ENCODE measurements around the gene ABCB11. TPM values are rescaled to one million over a fixed set of nuclear protein-coding genes. Genes with fewer than 3 reads are reported as not detected.

Gene ABCB11
- under 1 TPM in 3 of 7 donors, not detected in 4; under 0.01 to 0.05 (median 0.03) TPM for total RNA-seq
- polyA plus RNA-seq: under 1 TPM; 0.02 to 0.18 TPM
- long read RNA-seq, donor 1: 0 reads
- long read RNA-seq, donor 2: 0 reads
- long read RNA-seq, donor 3: 0 reads

DNA sequence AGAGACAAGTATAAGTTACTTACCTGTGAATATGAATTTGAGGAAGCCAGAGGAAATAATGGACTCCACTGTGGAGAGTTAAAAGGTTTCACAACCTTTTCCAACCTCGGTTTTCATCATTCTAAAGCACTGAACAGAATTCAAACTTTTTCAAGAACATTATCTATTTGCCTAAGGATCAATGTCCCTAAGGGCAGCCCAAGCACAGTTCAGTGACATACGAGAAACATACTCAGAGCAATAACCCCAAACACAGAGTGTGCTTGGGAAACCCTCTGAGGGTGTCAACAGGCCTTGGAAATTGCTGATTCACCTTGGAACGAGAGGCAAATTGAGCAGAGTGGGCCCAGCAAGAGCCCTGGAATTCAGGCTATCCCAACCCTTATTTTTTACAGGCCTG, at the start of gene ABCB11:
Gene ABCB11 (minus strand): TSS at position 123 of the 400 bp plus-strand sequence. CDS start 13,199 bp downstream, outside the sequence.
- Histone ChIP-seq H3K9me3 (no peaks in the 10 kb centered on the region), H3K4me3 (no peak within 1 kb of the TSS), H3K27me3 (no peaks in the 10 kb centered on the region), H3K4me1 (ENCODE audit: insufficient read depth) (no peaks in the 10 kb centered on the region), H3K27ac (no peak within 1 kb of the TSS), H3K36me3 (no peaks in the 10 kb centered on the region)
- DNase-seq: no peak
- no peak for TF ChIP-seq EP300 (IDR thresholded peaks at IDR 0.05)
- TF ChIP-seq, protein P1, sequence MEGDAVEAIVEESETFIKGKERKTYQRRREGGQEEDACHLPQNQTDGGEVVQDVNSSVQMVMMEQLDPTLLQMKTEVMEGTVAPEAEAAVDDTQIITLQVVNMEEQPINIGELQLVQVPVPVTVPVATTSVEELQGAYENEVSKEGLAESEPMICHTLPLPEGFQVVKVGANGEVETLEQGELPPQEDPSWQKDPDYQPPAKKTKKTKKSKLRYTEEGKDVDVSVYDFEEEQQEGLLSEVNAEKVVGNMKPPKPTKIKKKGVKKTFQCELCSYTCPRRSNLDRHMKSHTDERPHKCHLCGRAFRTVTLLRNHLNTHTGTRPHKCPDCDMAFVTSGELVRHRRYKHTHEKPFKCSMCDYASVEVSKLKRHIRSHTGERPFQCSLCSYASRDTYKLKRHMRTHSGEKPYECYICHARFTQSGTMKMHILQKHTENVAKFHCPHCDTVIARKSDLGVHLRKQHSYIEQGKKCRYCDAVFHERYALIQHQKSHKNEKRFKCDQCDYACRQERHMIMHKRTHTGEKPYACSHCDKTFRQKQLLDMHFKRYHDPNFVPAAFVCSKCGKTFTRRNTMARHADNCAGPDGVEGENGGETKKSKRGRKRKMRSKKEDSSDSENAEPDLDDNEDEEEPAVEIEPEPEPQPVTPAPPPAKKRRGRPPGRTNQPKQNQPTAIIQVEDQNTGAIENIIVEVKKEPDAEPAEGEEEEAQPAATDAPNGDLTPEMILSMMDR (IDR thresholded peaks at IDR 0.05): no peak
- TF ChIP-seq POLR2A (IDR thresholded peaks at IDR 0.05): no peak
- 66 to 70% (median 68%) methylated on average over 3 of the region's 3 CpGs for WGBS, 3 donors
- intact Hi-C loops (cut with DNase I): no loop called here

DNA sequence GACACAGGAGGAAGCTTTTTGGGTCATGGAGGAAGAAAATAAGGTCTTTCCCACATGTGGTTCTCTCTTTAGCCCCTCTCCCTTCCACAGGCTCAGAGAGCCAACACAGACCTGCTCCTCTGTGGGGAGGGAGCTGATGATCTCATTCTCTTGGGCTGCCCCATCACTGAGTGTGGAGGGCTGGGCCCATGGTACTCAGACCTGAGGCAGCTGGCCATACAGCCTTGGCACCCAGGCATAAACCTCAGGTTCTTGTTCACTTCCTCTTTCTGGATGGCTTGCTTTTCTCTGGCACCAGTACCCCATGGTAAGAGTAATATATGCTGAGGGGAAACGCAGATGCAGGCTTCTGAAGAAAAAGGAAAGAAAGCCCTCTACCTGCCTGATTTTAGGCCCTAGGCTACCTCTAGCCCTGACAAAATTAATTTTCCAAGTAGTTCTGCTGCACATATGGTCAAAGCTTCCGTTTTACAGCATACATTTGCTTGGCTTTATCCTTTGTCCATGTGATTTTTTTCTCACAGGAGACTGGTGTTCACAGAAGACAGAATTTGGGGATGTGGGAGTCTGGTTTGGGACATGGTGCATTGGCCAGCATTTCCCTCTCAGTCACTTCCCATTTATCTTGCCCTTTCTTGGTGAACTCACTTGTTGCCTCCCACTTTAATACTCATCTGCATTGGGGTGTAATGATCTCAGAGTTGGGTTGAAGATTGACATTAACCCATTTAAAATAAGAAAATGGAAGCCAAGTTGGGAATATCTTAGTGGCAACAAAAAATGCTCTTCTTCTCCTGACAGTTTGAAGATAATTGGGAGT, 49.3 kb upstream of the ABCB11 start:
- no peak for DNase-seq
- Histone ChIP-seq H3K4me3 (no peak overlapping the region), H3K9me3 (no peaks in the 10 kb centered on the region), H3K4me1 (ENCODE audit: insufficient read depth) (no peaks in the 10 kb centered on the region), H3K36me3 (no peaks in the 10 kb centered on the region), H3K27me3 (no peaks in the 10 kb centered on the region), H3K27ac (no peak overlapping the region)
- intact Hi-C loops (cut with DNase I): no loop called here
- TF ChIP-seq EP300 (IDR thresholded peaks at IDR 0.05) (no peak), POLR2A (IDR thresholded peaks at IDR 0.05) (no peak)
- TF ChIP-seq, protein P1 (IDR thresholded peaks at IDR 0.05): no peak
- WGBS, 3 donors: 76 to 86% (median 82%) methylated on average over 2 of the region's 2 CpGs

DNA sequence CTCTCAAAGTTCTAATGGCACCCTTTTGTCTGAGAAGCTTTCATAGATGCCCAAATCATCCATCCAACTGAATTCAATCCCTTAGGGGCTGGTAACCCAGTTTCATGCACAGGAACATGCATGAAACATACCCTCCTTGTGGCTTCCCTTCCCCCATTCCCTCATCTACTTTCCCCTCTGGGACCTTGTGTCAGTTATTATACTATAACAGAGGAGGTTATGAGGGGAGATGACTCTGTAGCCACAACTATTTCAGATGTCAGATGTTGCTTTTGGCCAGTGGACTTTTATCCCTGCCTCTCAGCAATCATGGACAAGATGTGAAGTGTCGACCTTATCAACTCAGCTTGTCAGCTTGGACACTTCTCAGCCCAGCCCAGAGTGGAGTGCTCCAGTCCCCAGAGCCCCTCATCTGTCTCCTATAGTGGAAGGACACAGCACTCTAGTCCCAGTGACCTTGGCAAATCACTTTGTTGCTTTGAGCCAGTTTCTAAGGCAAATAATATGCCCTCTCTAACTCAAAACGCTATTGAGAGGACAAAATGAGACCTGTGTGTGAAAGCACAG, 46.6 kb upstream of the ABCB11 start:
- DNase-seq: no peak
- 18 to 35% (median 25%) methylated on average over 2 of the region's 2 CpGs for WGBS, 3 donors
- Histone ChIP-seq H3K36me3 (no peaks in the 10 kb centered on the region), H3K4me1 (ENCODE audit: insufficient read depth) (no peaks in the 10 kb centered on the region), H3K4me3 (no peak overlapping the region), H3K9me3 (no peaks in the 10 kb centered on the region), H3K27ac (no peak overlapping the region), H3K27me3 (no peaks in the 10 kb centered on the region)
- intact Hi-C loops (cut with DNase I): no loop called here
- TF ChIP-seq EP300 (IDR thresholded peaks at IDR 0.05) (no peak), POLR2A (IDR thresholded peaks at IDR 0.05) (no peak)
- TF ChIP-seq, protein P1 (IDR thresholded peaks at IDR 0.05): no peak

DNA sequence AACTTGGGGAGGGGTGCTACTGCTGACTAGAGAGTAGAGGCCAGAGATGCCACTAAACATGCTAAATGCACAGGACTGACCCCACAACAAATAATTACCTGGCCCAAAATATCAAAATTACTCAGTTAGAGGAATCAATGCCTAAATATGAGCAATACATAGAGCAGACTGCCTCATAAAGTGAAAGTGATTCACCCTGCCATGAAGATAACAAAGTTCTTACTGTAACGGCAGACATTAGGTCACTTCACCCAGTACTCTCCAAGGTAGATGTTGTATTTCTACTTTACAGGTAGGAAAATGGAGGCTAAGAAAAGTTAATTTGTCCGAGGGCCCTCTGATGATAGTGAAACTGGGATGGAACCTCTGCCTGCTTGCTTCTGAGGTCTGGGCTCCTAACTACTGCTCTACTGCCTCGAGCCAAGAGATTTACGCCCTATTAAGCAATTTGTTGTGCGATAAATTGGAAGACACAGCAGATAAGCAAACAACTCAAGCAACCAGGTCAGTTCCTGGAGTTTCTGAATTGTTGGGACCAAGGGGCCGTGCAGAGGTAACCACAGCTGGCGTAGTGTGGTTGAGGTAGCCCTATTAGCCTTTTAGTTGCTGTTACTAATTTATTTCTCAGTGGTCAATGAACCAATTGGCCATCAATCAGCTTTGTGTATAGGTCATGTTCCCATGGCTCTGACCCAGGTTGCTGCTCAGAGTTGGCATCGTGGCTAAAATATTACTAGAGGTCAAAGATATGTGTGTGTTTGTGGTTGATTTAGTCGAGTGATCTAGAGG, 43.0 kb upstream of the ABCB11 start:
- no peak for TF ChIP-seq POLR2A (IDR thresholded peaks at IDR 0.05)
- no peak for TF ChIP-seq EP300 (IDR thresholded peaks at IDR 0.05)
- TF ChIP-seq, protein P1 (IDR thresholded peaks at IDR 0.05): no peak
- intact Hi-C loops (cut with DNase I): no loop called here

More for the DNA sequence above, 43.0 kb upstream of the ABCB11 start:
- 49 to 58% (median 53%) methylated on average over 9 of the region's 9 CpGs for WGBS, 3 donors
- no peak overlapping the region for H3K27ac ChIP-seq
- no peaks in the 10 kb centered on the region for H3K4me1 ChIP-seq (ENCODE audit: insufficient read depth)
- DNase-seq: no peak
- H3K9me3 ChIP-seq: no peaks in the 10 kb centered on the region
- H3K27me3 ChIP-seq: no peaks in the 10 kb centered on the region
- H3K4me3 ChIP-seq: no peak overlapping the region
- no peaks in the 10 kb centered on the region for H3K36me3 ChIP-seq
